ENCODE measurements around the gene CTNNBL1.

The CTNNBL1 gene

DNA sequence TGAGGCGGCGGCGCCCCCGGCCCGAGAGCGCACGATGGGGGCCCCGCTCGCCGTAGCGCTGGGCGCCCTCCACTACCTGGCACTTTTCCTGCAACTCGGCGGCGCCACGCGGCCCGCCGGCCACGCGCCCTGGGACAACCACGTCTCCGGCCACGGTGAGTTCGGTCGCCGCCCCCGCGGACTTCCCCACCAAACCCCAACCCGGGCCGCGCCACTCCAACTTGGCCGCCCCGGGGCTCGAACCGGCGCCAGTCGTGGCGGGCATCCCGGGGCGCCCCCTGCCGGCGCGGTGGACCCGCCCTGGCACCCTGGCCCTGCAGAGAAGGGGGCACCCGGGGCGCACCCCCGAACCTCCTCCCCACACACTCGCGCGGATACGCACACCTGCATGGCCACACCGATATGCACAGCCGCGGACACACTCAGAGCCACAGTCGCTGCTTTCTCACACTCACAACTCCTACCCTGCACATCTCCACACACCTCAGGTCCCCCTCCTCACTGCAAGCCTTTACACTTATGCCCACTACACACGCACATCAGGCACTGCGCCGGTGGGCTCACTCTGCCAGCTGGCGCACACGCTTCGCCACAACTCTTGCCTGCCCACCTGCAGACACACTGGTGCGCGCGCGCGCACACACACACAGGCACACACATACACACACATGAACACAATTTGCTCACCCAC is 209.6 kb downstream of the CTNNBL1 start:
- no peak for DNase-seq

GRCh38 chr20:37904008-37904642 is 210.3 kb downstream of the CTNNBL1 start:
- DNase-seq = no peak

- DNase-seq = no peak
These were observed 211.1 kb downstream of the CTNNBL1 start for GRCh38 chr20:37904845-37905373.

GRCh38 chr20:37905671-37906613 is 212.1 kb downstream of the CTNNBL1 start:
- no peak for DNase-seq

DNA sequence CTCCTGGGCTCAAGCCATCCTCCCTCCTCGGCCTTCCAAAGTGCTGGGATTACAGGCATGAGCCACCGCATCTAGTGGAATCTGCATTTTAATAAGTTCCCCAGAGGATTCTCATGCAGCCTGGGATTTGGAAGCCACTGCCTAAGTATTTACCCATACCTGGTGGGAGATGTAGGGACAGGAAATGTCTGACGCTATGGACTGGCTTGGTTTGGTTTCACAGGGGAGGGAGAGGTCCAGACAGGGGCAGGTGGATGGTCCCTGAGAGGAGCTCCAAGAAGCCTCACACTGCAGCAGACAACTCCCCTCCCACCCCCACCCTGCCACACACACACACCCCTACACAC is 213.5 kb downstream of the CTNNBL1 start:
- no peak for DNase-seq

DNA sequence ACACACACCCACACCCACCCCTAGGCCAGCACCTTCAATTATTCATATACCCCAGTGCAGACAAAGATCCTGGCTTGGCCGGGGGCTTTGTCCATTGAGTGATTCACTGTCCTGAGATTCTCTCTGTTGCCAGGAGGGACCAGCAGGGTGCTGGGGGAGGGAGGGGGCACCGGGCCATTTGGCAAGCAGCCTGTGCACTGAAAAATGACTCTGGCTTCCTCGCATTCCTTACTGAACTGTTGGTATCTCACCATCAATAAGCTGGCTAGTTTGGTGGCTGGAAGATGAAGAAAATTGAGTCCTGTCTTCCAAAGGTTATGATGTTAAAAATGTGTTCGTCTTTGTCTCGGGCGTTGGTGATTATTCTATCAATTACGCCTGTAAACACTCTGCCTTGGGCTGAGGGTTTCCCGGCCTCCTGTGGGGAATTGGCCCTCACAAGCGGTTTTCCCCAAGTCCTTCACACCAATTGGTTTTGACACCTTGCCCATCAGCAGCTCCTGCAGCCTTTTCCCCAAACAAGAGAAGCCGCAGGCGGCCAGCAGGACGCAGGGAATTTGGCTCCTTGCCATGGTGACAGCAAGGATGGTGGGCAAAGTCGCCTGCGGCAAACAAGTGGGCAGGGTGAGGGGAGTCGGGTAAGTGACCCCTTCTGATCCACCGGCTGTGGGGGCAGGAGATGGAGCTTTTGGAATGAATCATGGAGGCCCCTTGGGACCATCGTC is 214.0 kb downstream of the CTNNBL1 start:
- DNase-seq = peak in 1 of 14 donors; percentile 21

- no peak for DNase-seq
These were observed 217.4 kb downstream of the CTNNBL1 start for GRCh38 chr20:37911261-37911660.

DNA sequence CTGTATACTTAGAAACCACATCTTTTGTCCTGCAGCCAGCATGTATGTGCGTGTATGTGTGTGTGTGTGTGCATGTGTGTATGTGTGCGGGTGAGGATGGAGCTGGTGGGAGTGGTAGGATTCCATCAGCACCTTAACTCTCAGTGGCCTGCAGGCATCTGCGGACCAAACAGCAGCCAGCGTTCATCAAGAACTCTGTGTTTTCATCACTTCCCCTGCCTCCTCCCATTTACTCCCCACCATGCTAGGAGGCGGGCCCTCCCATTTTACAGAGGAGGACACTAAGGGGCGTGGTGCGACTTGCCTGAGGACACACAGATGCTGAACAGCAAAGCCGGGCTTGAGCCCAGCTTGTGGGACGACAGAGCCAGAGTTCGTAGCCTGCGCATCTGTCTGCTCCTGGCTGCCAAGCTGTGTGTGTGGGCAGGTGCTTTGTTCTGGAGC is 218.0 kb downstream of the CTNNBL1 start:
- no peak for DNase-seq

- DNase-seq = no peak
These were observed 219.0 kb downstream of the CTNNBL1 start for GRCh38 chr20:37912874-37913273.

- DNase-seq = no peak
These were observed 219.9 kb downstream of the CTNNBL1 start for GRCh38 chr20:37913567-37914366.

DNA sequence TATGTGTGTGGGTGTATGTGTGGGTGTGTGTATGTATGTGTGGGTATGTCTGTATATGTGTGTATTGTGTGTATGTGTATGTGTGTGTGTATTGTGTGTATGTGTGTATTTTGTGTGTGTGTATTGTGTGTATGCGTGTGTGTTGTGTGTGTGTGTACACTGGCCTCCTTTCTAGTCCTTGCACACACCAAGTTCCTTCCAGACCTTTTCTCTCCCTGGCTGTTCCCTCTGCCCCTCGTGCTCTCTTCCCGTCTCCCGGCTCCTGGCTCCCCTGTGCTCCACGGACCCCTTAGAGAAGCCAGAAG is 220.5 kb downstream of the CTNNBL1 start:
- DNase-seq = no peak

- DNase-seq = peak in 4 of 14 donors; percentile 2 to 20 (median 13)
These were observed 221.0 kb downstream of the CTNNBL1 start for GRCh38 chr20:37914672-37915433.

GRCh38 chr20:37915434-37915787 is 221.6 kb downstream of the CTNNBL1 start:
- DNase-seq = no peak

- no peak for DNase-seq
These were observed 222.2 kb downstream of the CTNNBL1 start for GRCh38 chr20:37915800-37916570.

DNA sequence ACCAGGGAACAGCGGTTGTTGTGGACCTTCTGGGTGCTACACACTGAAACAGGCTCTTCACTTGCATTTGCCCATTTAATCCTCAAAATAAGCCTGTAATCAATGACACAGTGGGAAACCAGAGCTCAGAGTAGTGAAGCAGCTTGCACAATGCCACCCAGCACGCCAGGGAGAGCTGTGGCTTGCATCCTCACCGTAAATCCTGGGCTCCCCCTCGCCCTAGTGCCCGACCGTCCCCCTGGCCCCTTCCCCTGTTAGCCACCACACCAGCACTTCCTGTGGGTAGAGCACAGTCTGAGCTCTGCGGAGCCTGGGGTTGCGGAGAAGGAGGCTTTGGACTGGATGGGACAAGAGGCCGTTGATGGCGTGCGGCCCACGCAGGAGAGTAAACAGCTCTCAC is 223.6 kb downstream of the CTNNBL1 start:
- DNase-seq = no peak

DNA sequence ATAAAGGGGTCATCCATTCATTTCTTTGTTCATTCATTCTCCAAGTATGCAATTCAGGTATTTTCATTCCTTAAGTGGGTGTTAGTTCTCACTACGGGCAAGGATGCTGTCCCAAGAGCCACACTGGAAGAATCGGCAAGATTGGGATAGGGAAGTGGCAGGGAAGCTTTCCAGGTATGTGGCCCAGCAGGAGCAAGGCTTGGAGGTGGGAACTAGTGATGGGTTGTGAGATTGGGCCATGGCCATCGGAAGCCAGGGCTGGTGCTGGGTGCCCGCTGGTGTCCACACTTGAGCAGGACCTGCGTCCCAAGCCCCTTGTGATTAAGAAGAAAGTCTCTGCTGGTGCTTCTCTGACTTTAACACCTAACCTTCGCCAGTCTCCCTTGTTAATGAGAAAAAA is 224.2 kb downstream of the CTNNBL1 start:
- no peak for DNase-seq

DNA sequence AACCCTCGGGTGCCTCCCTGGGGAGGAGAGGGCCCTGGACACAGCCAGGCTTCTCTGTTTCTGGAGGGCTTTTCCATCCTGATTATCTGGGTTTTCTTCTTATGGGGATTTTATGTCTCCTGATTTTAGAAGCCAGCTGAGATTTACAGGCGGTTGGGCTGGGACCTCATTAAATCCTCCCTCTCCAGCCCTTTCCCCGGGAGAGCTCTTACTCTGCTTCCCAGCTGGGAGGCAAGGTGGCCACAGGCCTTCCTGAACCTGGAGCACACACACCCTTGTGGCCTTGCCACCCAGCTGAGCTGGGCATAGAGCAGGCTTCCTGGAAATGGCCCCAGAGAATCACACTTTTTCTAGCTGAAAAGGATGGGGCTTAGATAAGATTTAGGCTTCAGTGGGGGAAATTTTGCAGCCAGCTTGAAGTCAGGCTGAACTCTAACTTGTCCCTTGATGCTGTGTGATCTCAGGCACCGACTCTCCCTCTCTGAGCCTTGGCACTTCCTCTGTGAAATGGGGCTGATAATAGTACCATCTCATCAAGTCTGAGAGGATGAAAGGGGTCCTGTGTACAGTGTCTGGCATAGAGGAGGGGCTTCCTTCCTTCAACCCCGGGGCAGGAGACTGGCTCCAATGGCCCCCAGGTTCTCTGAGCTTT is 225.7 kb downstream of the CTNNBL1 start:
- DNase-seq = no peak

DNA sequence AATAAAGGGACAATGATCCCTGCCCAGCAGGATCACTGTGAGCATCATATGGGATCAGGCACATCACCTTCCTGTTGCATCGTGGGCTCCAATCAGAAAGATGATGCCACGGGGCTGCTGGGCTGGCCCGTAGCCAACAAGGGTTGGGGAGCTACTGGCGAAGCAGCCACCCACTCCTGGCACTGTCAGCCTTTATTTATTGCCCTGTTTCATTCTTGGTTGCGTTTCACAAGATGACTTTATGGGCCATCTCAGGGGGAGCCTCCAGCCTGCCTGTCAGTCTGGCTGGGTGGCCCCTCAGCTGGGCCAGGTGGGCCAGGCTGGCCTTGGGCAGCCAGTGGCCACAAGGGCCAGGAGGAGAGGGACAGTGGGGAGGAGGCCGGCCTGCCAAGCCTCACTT is 226.4 kb downstream of the CTNNBL1 start:
- DNase-seq = no peak

DNA sequence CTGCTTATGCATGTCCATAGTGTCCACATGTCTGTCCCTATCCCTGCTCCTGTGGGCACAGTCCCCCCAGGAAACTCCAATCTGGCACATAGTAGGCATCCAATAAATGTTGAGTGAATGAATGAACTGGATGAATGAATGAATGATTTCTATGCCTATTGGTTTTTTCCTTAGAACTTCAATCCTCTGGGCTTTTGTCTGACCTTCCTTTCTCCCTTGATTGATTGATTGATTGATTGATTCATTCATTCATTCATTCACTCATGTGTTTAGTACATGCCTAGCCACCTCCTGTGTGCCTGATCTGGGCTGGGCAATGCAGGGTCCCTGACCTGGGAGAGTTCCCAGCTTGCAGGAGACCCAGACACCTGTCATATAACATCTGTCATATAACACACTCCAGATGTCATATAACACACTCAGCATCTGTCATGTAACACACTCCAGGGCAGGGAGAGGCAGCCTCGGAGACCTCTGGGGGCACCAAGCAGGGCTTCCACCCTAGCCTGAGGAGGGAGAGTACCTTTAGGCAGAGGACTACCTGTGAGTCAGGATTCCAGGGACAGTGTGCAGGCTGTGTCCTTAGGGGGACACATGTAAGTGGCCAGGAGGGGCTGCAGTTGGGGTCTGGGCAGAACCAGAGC is 227.0 kb downstream of the CTNNBL1 start:
- no peak for DNase-seq
